Dermis microvascular lymphatic vessel endothelial cell (primary cell): Measurements from ENCODE around the gene WIPF2. TPM values are rescaled to one million over a fixed set of nuclear protein-coding genes. Genes with fewer than 3 reads are reported as not detected.

Source experiments
- DNase-seq, 2 donors: peaks; one replicate each; pipeline versions ENCODE4 v3.0.0 to v3.0.0-alpha.2; 2010; ENCODE audit warnings: low read depth in 2 of 2
- total RNA-seq: library from RNA; depleted of rRNA; stranded (reverse); fragments of >200 nt; gene quantifications from 2 replicates; pipeline ENCODE4 v1.2.1, GENCODE V29; 2014

WIPF2 gene
- 4.7 and 7.5 TPM in 2 replicates for total RNA-seq

GRCh38 chr17:40218740-40219593 lies at the start of gene WIPF2:
TSS of gene WIPF2 (plus strand) at chr17:40219304. CDS start at chr17:40256460, 37,156 bp downstream.
- DNase-seq: peak; percentile 90 to 95

DNA sequence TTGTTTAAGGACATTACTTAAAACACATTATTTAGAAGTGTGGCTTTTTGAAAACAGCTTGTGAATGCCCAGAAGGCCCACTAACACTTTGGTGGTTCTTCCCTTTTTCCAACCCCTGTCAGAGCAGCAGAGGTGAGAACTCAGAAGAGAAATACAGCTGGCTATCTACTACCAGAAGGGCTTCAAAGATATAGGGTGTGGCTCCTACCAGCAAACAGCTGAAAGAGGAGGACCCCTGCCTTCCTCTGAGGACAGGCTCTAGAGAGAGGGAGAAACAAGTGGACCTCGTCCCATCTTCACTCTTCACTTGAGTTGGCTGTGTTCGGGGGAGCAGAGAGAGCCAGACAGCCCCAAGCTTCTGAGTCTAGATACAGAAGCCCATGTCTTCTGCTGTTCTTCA lies 48.8 kb upstream of the WIPF2 start:
- no peak for DNase-seq

DNA sequence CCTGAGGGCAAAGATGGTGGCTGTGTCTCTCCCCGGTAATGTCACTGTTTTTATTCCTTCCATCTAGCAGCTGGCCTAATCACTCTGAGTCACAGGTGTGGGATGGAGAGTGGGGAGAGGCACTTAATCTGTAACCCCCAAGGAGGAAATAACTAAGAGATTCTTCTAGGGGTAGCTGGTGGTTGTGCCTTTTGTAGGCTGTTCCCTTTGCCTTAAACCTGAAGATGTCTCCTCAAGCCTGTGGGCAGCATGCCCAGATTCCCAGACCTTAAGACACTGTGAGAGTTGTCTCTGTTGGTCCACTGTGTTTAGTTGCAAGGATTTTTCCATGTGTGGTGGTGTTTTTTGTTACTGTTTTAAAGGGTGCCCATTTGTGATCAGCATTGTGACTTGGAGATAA lies 47.4 kb upstream of the WIPF2 start:
- DNase-seq: no peak

GRCh38 chr17:40173091-40173777 lies 45.9 kb upstream of the WIPF2 start:
- no peak for DNase-seq

GRCh38 chr17:40173778-40174135 lies 45.3 kb upstream of the WIPF2 start:
- no peak for DNase-seq

- no peak for DNase-seq
These were observed 44.6 kb upstream of the WIPF2 start for GRCh38 chr17:40174514-40174913.

GRCh38 chr17:40175928-40176753 lies 43.0 kb upstream of the WIPF2 start:
- no peak for DNase-seq

DNA sequence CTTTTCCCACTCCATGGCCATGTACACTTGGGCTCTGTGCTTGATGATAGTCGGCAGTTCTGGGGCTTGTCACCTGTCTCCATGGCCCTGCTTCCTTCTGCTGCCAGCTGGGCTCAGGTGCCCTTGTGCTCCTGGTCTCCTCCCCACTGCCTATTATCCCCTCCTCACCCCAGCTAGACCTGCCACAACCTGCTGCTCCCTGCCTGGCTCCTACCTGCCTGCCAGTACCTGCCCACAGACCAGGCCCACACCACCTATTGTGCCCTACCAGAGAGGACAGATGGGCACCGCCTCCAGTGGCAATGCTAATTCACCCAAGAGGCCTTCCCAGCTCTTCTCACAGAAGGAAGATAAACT lies 42.4 kb upstream of the WIPF2 start:
- DNase-seq: no peak

DNA sequence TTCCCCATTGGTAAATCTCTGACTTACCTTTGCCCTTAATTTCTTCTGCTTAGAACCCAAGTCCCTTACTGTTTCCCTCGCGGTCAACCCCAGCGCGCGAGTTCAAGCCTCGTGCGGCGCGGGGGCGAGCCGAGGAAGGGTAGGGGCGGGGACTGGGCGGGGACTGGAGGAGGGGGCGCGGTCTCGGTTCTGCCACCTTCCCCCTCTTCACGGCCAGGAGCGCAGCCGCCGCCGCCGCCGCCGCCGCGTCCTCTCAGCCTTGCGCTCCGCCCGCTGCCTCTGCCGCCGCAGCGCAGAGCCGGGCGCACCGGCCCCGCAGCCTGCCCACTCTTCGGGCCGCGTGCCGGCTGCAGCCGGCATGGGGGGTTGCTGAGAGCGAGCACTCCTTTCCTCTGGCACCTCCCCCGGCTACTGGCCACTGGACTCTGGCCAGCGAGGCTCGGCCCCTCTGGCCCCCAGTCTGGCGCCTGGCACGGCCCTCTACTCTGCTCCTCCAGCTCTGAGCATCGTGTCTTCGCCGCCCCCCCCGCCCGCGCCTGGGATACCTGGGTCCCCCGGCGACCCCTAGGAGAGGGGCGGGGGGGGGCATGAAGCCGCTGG lies 41.7 kb upstream of the WIPF2 start, which contains the start of gene RAPGEFL1:
RAPGEFL1 (plus strand) TSS at position 196 of the 600 bp plus-strand sequence; CDS start at position 588, 392 bp downstream.
- DNase-seq: peak in 1 of 2 donors; percentile 79

- DNase-seq: no peak
These were observed 41.0 kb upstream of the WIPF2 start for GRCh38 chr17:40178021-40178601.

DNA sequence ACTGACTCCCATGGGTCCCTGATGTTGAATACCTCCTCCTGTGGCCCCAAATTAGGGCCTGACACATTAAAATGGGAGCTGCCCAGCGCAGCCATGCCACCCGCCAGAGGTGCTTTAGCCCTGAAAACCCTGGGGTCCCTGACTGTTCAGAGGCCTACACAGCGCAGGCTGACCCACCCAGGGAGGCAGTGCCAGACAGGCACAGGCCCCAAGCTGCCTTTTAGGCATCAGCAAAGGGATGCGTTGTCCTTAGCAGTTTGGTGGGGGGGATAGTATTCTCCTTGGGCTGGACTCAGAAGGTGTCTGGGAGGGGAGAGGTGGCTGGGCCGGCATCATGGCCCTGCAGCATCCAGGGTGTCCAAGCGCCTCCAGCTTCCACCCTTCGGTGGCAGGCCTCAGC lies 40.4 kb upstream of the WIPF2 start:
- DNase-seq: no peak

GRCh38 chr17:40179923-40180659 lies 39.0 kb upstream of the WIPF2 start:
- DNase-seq: no peak

DNA sequence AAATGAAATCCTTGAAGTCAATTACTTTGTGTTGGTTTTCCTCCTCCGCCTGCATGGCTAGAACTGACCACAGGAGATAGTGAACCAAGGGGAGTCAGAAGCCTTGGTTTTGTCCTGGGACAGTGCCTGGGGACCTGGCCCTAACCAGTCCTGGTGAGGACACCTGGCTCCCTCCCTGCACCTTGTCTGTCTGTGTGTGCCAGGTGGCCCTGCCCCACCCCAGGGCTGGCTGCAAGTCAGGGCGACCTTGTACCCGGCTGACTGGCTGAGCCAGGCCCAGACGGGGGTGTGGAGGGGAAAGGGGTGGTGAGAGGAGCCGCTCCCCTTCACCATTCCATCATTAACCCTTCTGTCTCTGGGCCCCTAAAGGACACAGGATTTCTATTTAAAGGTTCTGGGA lies 38.4 kb upstream of the WIPF2 start:
- no peak for DNase-seq

GRCh38 chr17:40181205-40181604 lies 37.9 kb upstream of the WIPF2 start:
- no peak for DNase-seq

DNA sequence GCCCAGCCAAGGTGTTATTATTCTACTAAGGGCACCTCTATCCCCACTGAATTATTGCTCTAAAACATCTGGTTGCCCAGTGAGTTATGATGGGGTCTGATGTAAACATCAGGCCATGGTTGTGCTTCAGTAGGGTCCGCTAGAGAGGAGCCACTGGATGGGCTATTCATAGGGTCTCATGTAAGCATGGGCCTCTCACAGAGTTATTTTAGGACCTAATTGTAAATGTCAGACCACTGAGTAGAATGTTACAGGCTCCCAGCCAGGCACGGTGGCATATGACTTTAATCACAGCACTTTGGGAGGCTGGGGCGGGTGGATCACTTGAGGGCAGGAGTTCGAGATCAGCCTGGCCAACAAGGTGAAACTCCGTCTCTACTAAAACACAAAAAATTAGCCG lies 36.5 kb upstream of the WIPF2 start:
- DNase-seq: no peak

GRCh38 chr17:40187238-40187637 lies 31.9 kb upstream of the WIPF2 start:
- no peak for DNase-seq

DNA sequence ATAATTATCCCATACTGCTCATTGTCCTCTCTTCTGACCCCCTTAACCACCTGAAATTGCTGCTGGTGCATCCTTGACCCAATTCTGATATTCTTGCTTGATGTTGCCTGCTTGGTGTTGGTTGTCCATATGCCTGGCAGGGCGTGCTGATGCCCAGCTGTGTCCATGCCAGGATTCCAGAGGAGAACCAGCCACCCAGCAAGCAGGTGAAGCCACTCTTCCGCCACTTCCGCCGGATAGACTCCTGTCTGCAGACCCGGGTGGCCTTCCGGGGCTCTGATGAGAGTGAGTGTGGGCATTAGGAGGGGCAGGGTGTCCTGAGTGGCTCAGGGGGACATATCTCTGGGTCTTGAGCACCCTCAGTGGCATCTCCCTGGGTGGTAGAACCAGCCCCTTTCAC lies 30.4 kb upstream of the WIPF2 start:
- no peak for DNase-seq

DNA sequence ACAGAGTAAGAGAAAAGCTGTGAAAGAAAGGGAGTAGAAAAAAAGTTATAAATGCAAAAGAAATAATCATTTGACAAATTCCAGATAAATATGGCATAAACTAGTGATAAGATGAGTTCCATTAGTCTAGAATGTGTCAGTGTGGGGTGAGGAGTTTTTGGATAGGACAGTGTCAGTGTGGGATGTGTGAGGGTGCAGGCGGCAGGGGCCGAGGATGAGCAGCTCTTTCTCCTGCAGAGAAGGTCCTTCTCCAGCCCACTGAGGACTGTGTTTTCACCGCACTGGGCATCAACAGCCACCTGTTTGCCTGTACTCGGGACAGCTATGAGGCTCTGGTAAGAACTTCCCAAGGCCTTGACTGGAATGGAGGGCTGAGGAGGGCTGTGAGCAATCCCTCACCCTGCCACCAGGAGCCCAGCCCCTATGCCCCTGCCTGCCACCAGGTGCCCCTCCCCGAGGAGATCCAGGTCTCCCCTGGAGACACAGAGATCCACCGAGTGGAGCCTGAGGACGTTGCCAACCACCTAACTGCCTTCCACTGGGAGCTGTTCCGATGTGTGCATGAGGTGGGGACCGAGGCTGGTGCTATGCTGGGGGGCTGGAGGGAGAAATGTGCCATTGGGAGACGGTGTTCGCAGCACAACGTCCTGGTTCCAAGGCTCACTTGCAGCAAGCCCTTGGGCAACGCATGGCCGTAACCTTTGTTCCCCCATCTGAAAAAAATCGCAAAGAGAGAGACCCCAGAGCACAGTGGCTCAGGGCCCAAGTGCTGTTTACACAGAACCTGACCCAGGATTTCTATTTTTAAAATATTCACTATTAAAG lies 28.7 kb upstream of the WIPF2 start:
- peak in 1 of 2 donors; percentile 38 for DNase-seq
